Measurements from ENCODE around the gene PRPF19. TPM values are rescaled to one million over a fixed set of nuclear protein-coding genes. Genes with fewer than 3 reads are reported as not detected.

The PRPF19 gene
- total RNA-seq, 6 donors from 2014 or later, result 10.5 to 72.8 (median 55.1) TPM

DNA sequence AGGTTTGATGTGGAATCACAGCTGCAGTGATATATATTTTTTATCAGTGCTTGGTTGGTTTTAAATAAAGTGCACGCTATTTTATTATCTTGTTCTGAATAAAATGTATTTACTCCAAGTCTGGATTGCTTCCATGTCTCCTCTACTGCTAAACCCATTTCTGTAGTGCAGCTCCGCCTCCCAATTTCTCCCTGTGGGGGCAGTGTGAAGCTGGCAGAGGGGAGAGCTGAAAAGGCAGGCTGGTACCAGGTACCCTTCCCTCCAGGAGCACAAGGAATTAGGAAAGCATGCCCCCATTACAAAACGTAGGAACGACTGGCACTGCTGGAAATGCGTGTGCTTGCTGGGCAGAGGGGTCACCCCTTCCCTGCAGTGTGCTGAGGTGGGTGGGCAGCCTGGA, 16.9 kb upstream of the PRPF19 start:
- 85 to 93% methylated on average over 5 of the region's 5 CpGs for WGBS, 2 donors
- no peak overlapping the region for H3K27ac ChIP-seq
- no peak overlapping the region for H3K4me3 ChIP-seq
- peaks cover 2 to 10% (median 8%) of the 10 kb centered on the region in 4 donors for H3K27me3 ChIP-seq
- peaks cover 19 to 34% (median 29%) of the 10 kb centered on the region in 4 donors for H3K4me1 ChIP-seq
- no peak for ATAC-seq (ENCODE audit: low FRiP score in 2 of 2)
- H3K9me3 ChIP-seq, result no peaks in the 10 kb centered on the region
- TF ChIP-seq EP300 (IDR thresholded peaks at IDR 0.05), result no peak
- no peak for TF ChIP-seq POLR2AphosphoS5 (IDR thresholded peaks at IDR 0.05)
- TF ChIP-seq CTCF (IDR thresholded peaks at IDR 0.05), result no peak
- TF ChIP-seq POLR2A (IDR thresholded peaks at IDR 0.05), result no peak
- DNase-seq, result no peak
- H3K36me3 ChIP-seq, result peaks cover 17 to 42% (median 31%) of the 10 kb centered on the region in 4 donors

GRCh38 chr11:60922906-60923305, 16.5 kb upstream of the PRPF19 start:
- WGBS, 2 donors, result 81 to 88% methylated on average over 6 of the region's 6 CpGs
- ATAC-seq (ENCODE audit: low FRiP score in 2 of 2), result no peak
- no peak for TF ChIP-seq EP300 (IDR thresholded peaks at IDR 0.05)
- no peak for TF ChIP-seq POLR2AphosphoS5 (IDR thresholded peaks at IDR 0.05)
- no peak for TF ChIP-seq CTCF (IDR thresholded peaks at IDR 0.05)
- no peak for TF ChIP-seq POLR2A (IDR thresholded peaks at IDR 0.05)
- Histone ChIP-seq H3K27me3 (peaks cover 2 to 10% (median 8%) of the 10 kb centered on the region in 4 donors), H3K4me1 (peaks cover 19 to 38% (median 31%) of the 10 kb centered on the region in 4 donors), H3K9me3 (no peaks in the 10 kb centered on the region), H3K4me3 (no peak overlapping the region), H3K36me3 (peaks cover 17 to 42% (median 31%) of the 10 kb centered on the region in 4 donors), H3K27ac (no peak overlapping the region)
- DNase-seq, result no peak

- peak in 1 of 2 donors; percentile 74 for DNase-seq
- H3K27ac ChIP-seq, result no peak overlapping the region
- TF ChIP-seq POLR2A (IDR thresholded peaks at IDR 0.05), result no peak
- TF ChIP-seq CTCF (IDR thresholded peaks at IDR 0.05), result no peak
- no peak for TF ChIP-seq EP300 (IDR thresholded peaks at IDR 0.05)
- no peak for TF ChIP-seq POLR2AphosphoS5 (IDR thresholded peaks at IDR 0.05)
- H3K27me3 ChIP-seq, result peaks cover 2 to 10% (median 8%) of the 10 kb centered on the region in 4 donors
- no peaks in the 10 kb centered on the region for H3K9me3 ChIP-seq
- no peak for ATAC-seq (ENCODE audit: low FRiP score in 2 of 2)
- H3K4me1 ChIP-seq, result peaks cover 19 to 45% (median 31%) of the 10 kb centered on the region in 4 donors
- 91 to 93% methylated on average over 22 to 23 of the region's 23 CpGs for WGBS, 2 donors
- H3K4me3 ChIP-seq, result no peak overlapping the region
- peaks cover 17 to 42% (median 31%) of the 10 kb centered on the region in 4 donors for H3K36me3 ChIP-seq
Observed at GRCh38 chr11:60921777-60922335, 15.5 kb upstream of the PRPF19 start.

DNA sequence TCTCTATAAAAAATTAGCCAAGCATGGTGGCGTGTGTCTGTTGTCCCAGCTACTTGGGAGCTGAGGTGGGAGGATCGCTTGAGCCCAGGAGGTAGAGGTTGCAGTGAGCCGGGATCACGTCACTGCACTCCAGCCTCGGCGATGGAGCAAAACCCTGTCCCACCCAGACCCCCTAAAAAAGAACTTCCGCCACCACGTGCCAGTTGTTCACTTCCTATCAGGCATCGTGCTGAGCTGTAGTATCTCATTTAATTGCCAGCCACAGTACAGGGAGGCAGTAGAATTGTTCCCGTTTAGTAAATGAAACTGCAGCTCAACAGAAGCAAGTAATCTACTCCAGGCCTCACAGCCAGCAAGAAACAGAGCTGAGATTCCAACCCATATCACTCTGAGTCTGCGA, 14.9 kb upstream of the PRPF19 start:
- WGBS, 2 donors, result 93 to 98% methylated on average over 11 of the region's 11 CpGs
- ATAC-seq (ENCODE audit: low FRiP score in 2 of 2) (no peak), DNase-seq (no peak)
- Histone ChIP-seq H3K4me3 (no peak overlapping the region), H3K9me3 (no peaks in the 10 kb centered on the region), H3K36me3 (peaks cover 17 to 42% (median 31%) of the 10 kb centered on the region in 4 donors), H3K27ac (no peak overlapping the region), H3K27me3 (peaks cover 2 to 10% (median 8%) of the 10 kb centered on the region in 4 donors), H3K4me1 (peaks cover 24 to 51% (median 32%) of the 10 kb centered on the region in 4 donors)
- TF ChIP-seq POLR2A (IDR thresholded peaks at IDR 0.05), result no peak
- no peak for TF ChIP-seq CTCF (IDR thresholded peaks at IDR 0.05)
- TF ChIP-seq POLR2AphosphoS5 (IDR thresholded peaks at IDR 0.05), result no peak
- no peak for TF ChIP-seq EP300 (IDR thresholded peaks at IDR 0.05)

GRCh38 chr11:60919956-60920355, 13.6 kb upstream of the PRPF19 start:
- H3K4me1 ChIP-seq, result peaks cover 28 to 53% (median 40%) of the 10 kb centered on the region in 4 donors
- H3K4me3 ChIP-seq, result no peak overlapping the region
- H3K27ac ChIP-seq, result no peak overlapping the region
- H3K27me3 ChIP-seq, result peaks cover 2 to 8% (median 8%) of the 10 kb centered on the region in 4 donors
- 66 to 75% methylated on average over 2 of the region's 2 CpGs for WGBS, 2 donors
- no peak for DNase-seq
- no peaks in the 10 kb centered on the region for H3K9me3 ChIP-seq
- peaks cover 17 to 42% (median 31%) of the 10 kb centered on the region in 4 donors for H3K36me3 ChIP-seq
- no peak for ATAC-seq (ENCODE audit: low FRiP score in 2 of 2)
- TF ChIP-seq CTCF (IDR thresholded peaks at IDR 0.05) (no peak), POLR2AphosphoS5 (IDR thresholded peaks at IDR 0.05) (no peak), POLR2A (IDR thresholded peaks at IDR 0.05) (no peak), EP300 (IDR thresholded peaks at IDR 0.05) (no peak)
